Measurements from ENCODE around the gene MT3.
A peak's percentile ranks its signal among the peaks of the same experiment; 100 is the strongest.

The MT3 gene

GRCh38 chr16:56589141-56590039, at the start of gene MT3:
Gene MT3, plus strand, starts transcription at chr16:56589528. Its CDS starts 63 bp downstream, at chr16:56589591.
- H3K4me3 ChIP-seq (replicated peaks; ENCODE audit: low read depth, low read length) = no peak within 1 kb of the TSS
- no peak for TF ChIP-seq CTCF (IDR thresholded peaks at IDR 0.05; ENCODE audit: low read length, missing control alignments)
- no peak for DNase-seq (ENCODE audit: low read depth)

GRCh38 chr16:56539656-56540055, 49.7 kb upstream of the MT3 start:
- TF ChIP-seq CTCF (IDR thresholded peaks at IDR 0.05; ENCODE audit: low read length, missing control alignments) = no peak
- H3K4me3 ChIP-seq (replicated peaks; ENCODE audit: low read depth, low read length) = no peak overlapping the region

GRCh38 chr16:56542039-56542438, 47.3 kb upstream of the MT3 start:
- DNase-seq (ENCODE audit: low read depth) = no peak
- no peak overlapping the region for H3K4me3 ChIP-seq (replicated peaks; ENCODE audit: low read depth, low read length)
- no peak for TF ChIP-seq CTCF (IDR thresholded peaks at IDR 0.05; ENCODE audit: low read length, missing control alignments)

More at GRCh38 chr16:56539656-56540055, 49.7 kb upstream of the MT3 start:
- no peak for DNase-seq (ENCODE audit: low read depth)

GRCh38 chr16:56547120-56547948, 42.0 kb upstream of the MT3 start:
- H3K4me3 ChIP-seq (replicated peaks; ENCODE audit: low read depth, low read length) = no peak overlapping the region
- TF ChIP-seq CTCF (IDR thresholded peaks at IDR 0.05; ENCODE audit: low read length, missing control alignments) = no peak
- peak; percentile 56 for DNase-seq (ENCODE audit: low read depth)

GRCh38 chr16:56547949-56548567, 41.3 kb upstream of the MT3 start:
- peak; percentile 12 for DNase-seq (ENCODE audit: low read depth)
- TF ChIP-seq CTCF (IDR thresholded peaks at IDR 0.05; ENCODE audit: low read length, missing control alignments) = no peak
- H3K4me3 ChIP-seq (replicated peaks; ENCODE audit: low read depth, low read length) = no peak overlapping the region

GRCh38 chr16:56549161-56549560, 40.2 kb upstream of the MT3 start:
- DNase-seq (ENCODE audit: low read depth) = no peak
- no peak overlapping the region for H3K4me3 ChIP-seq (replicated peaks; ENCODE audit: low read depth, low read length)
- no peak for TF ChIP-seq CTCF (IDR thresholded peaks at IDR 0.05; ENCODE audit: low read length, missing control alignments)

Measured in fibroblast of pulmonary artery (primary cell).